Skeletal muscle satellite cell (primary cell): ENCODE data around the gene CLIP2.

Experiments used
- H3K27me3 ChIP-seq: 2 replicates; pipeline ENCODE4 v1.7.0; 2013; ENCODE audit warnings: low read length; ENCODE audit not compliant: control insufficient read depth, insufficient read depth
- H3K36me3 ChIP-seq: 2 replicates; pipeline ENCODE4 v1.7.0; 2013; ENCODE audit warnings: mild to moderate bottlenecking, control low read depth, low read length; ENCODE audit not compliant: insufficient read depth
- H3K4me1 ChIP-seq: 2 replicates; pipeline ENCODE4 v1.7.0; 2013; ENCODE audit warnings: low read length; ENCODE audit not compliant: control insufficient read depth, insufficient read depth
- H3K4me2 ChIP-seq: 2 replicates; pipeline ENCODE4 v1.7.0; 2013; ENCODE audit warnings: mild to moderate bottlenecking, low read length
- H3K4me3 ChIP-seq: 2 replicates; pipeline ENCODE4 v1.7.0; 2013; ENCODE audit warnings: low read length
- H3K9ac ChIP-seq: 2 replicates; pipeline ENCODE4 v1.7.0; 2013; ENCODE audit warnings: mild to moderate bottlenecking, low read depth, low read length, moderate library complexity
- H3K9me3 ChIP-seq: replicated peaks from 2 replicates; pipeline ENCODE4 v1.7.0; 2013; ENCODE audit warnings: mild to moderate bottlenecking, control low read depth, low read length

The CLIP2 gene

DNA sequence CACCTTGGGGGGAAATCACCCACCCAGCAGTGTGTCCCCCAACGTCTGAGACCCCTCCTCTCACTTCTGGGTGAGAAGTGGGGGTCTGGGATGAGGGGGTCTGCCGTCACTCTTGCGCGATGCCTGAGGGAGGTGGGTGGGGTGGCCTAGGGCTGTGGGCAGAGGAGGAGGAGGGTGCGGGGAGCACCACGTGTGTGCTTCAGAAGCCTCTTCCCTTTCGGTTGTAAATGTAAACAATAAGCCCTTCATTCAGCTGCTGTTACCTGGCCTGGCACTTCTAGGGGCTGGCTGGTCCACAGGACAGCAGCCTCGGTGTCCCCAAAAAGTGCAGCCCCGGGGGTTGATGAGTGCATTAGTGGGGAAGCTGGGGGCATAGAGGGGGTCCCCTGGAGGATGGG lies 1.3 kb downstream of the CLIP2 start:
- no peaks in the 10 kb centered on the region for H3K27me3 ChIP-seq
- H3K9me3 ChIP-seq, result no peaks in the 10 kb centered on the region
- H3K9ac ChIP-seq, result peak overlapping the region; percentile 95
- peaks cover 20% of the 10 kb centered on the region for H3K4me1 ChIP-seq
- no peaks in the 10 kb centered on the region for H3K36me3 ChIP-seq
- H3K4me2 ChIP-seq, result peak overlapping the region; percentile 99
- peak overlapping the region; percentile 99 for H3K4me3 ChIP-seq

DNA sequence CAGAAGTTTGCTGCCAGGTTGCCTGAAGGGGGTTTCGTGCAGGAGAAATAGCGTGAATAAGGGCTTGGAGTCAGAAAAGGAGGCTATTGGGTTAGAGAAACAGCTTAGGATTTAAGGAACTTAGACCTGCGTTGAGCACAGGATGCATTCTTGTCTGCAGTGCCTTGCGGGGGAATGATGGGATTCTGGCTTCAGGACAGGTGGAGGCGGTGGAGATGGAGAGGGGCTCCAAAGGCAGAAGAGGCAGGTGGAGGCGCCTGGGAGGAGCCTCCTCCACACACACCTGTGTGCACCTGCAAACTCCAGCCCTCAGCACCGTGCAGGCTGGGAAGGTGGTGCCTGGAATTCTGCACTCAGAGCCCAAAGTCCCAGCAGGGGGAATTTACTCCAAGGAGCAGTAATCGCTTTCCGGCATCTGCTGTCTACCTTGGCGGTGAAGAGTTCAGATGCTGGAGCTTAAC lies 1.8 kb downstream of the CLIP2 start:
- H3K9me3 ChIP-seq, result no peaks in the 10 kb centered on the region
- no peaks in the 10 kb centered on the region for H3K36me3 ChIP-seq
- peak overlapping the region; percentile 95 for H3K9ac ChIP-seq
- no peaks in the 10 kb centered on the region for H3K27me3 ChIP-seq
- peaks cover 20% of the 10 kb centered on the region for H3K4me1 ChIP-seq
- H3K4me2 ChIP-seq, result peak overlapping the region; percentile 99
- peak overlapping the region; percentile 99 for H3K4me3 ChIP-seq

DNA sequence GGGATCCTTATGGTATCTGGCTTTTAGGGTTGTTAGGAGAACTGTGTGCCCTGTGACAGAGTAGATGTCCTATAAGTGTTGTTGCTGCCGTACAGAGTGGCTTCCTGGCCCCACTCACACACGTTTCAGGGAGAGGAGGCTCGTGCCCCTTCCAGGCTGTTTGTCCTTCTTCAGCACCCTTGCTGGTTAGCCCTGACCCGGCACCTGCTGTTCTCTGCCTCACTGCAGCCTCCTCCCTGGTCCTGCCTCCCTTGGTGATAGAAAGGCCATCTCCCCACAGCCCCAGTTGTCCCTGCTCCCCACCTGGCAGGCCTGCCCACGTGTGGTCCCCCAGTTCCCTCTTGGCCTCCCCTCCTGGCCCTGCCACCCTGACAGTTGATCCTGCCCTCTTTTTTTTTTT lies 2.3 kb downstream of the CLIP2 start:
- H3K36me3 ChIP-seq, result no peaks in the 10 kb centered on the region
- no peaks in the 10 kb centered on the region for H3K9me3 ChIP-seq
- H3K4me2 ChIP-seq, result no peak overlapping the region
- no peaks in the 10 kb centered on the region for H3K27me3 ChIP-seq
- H3K4me3 ChIP-seq, result no peak overlapping the region
- H3K4me1 ChIP-seq, result peaks cover 20% of the 10 kb centered on the region
- H3K9ac ChIP-seq, result no peak overlapping the region

DNA sequence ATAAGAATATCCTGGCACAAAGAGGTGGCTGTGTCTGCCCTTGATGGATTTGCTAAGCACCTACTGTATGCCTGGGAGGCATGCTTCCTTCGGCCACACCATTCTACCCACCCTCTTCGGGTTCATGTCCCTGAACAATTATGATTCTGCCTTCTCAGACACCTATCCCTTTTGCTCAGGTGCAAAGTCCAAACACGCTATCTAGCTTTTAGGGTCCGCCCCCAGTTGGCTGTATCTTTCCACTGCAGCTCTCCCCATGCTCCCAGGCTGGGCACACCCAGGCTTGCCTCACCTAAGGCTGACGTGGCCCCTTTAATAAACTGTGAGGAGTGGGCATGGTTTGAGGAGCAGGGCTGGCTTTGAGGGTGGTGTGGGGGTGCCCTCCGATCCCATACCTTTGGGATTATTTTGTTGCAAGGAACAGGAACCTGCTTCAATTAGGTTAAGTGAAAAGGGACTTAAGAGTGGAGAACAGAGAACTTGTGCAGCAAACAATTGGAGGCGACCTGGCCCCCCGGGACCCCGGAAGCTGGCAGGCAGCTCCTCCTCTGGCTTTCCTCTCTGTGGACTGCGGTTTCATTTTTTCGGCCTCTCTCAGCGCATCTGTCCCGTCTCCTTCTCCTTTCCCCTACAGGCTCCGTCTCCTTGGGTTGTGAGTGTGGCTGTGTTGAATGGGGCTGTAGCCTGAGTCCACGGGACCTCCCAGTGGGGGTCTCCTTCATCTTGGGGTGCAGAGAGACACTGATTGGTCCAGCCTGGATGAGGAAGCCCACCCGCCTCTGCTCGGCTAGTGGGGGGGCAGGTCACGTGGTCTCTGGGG lies 3.8 kb downstream of the CLIP2 start:
- no peaks in the 10 kb centered on the region for H3K9me3 ChIP-seq
- no peak overlapping the region for H3K9ac ChIP-seq
- no peaks in the 10 kb centered on the region for H3K36me3 ChIP-seq
- peaks cover 19% of the 10 kb centered on the region for H3K4me1 ChIP-seq
- no peak overlapping the region for H3K4me2 ChIP-seq
- no peak overlapping the region for H3K4me3 ChIP-seq
- H3K27me3 ChIP-seq, result no peaks in the 10 kb centered on the region

DNA sequence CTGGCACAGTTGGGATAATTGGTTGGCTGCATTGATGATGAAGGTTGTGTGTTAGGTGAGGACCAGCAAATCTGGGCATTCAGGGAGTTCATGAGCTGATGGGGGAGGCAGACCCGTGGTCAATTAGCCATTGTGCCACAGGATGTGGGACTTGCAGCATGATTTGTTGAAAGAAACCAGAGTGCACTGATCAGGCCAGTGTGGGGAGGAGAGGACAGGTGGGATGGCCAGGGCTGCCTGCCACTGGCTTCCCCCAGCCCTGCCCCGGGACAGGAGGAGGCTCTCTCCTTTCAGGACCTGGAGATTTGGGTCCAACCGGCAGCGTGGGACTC lies 4.3 kb downstream of the CLIP2 start:
- Histone ChIP-seq H3K36me3 (no peaks in the 10 kb centered on the region), H3K4me2 (no peak overlapping the region), H3K4me1 (peaks cover 14% of the 10 kb centered on the region), H3K9me3 (no peaks in the 10 kb centered on the region), H3K4me3 (no peak overlapping the region), H3K9ac (no peak overlapping the region), H3K27me3 (no peaks in the 10 kb centered on the region)

DNA sequence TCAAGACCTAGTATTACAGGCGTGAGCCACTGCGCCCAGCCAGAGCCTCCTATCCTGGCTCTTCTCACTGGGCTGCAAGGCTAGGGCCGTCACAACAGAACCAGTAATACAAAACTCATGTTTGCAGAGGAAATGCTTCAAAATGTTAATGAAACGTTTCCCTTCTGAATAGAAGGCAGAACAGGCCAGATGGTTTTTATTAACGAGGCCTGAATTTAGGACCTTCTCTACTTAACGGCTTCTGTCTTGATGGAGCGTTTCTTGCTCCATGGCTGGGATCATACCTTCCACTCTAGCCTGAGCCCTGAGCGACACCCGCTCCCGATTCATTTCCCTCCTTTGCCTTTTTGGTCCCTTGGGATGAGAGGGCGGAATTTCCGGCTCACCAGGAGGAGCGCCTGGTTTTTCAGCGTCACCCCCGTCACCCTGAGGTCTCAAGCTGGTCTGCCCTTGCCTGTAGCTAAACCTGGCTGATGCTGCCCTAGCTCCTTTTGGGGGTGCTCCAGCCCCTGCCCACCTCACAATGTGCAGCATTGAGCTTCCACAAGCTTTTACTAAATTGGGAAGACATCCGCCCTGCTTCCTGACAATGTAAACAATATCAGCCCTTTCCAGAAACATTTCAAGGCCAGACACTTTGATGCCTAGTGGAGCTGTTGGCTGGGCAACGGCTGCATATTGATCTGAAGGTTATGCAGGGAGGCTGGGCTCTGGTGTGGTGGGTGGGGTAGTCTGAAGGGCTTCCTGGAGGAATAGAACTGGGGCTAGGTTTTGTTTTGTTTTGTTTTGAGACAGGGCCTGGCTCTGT lies 5.2 kb downstream of the CLIP2 start:
- H3K4me3 ChIP-seq, result no peak overlapping the region
- no peaks in the 10 kb centered on the region for H3K27me3 ChIP-seq
- no peaks in the 10 kb centered on the region for H3K36me3 ChIP-seq
- peaks cover 12% of the 10 kb centered on the region for H3K4me1 ChIP-seq
- no peak overlapping the region for H3K9ac ChIP-seq
- H3K4me2 ChIP-seq, result no peak overlapping the region
- H3K9me3 ChIP-seq, result no peaks in the 10 kb centered on the region

DNA sequence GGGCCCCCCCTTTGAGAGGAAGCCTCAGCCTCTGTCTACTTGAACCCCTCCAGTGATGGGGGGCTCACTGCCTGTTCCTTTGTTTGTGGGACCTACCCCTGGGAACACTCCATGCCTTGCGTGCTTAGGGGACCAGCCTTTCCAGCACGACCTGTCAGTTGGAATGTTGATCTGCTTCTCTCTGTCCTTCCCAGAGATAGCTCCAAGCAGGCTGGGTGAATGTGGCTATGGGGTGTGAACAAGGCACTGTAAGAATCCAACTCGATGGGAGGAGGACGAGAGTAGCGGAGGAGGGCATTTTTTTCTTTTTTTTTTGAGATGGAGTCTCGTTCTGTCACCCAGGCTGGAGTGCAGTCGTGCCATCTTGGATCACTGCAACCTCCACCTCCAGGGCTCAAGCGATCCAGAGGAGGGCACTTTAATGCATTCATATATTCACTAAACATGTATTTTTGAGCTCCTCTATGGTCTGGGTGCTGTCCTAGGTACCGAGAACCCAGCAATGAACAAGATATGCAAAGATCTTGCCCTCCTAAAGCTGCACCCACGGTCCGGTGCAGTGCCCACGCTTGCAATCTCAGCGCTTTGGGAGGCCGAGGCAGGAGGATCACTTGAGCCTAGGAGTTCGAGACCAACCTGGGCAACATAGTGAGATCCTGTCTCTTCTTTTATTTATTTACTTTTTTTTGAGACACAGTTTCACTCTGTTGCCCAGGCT lies 8.5 kb downstream of the CLIP2 start:
- no peak overlapping the region for H3K4me2 ChIP-seq
- no peaks in the 10 kb centered on the region for H3K9me3 ChIP-seq
- H3K27me3 ChIP-seq, result no peaks in the 10 kb centered on the region
- H3K4me3 ChIP-seq, result no peak overlapping the region
- H3K4me1 ChIP-seq, result peaks cover 8% of the 10 kb centered on the region
- no peaks in the 10 kb centered on the region for H3K36me3 ChIP-seq
- no peak overlapping the region for H3K9ac ChIP-seq

DNA sequence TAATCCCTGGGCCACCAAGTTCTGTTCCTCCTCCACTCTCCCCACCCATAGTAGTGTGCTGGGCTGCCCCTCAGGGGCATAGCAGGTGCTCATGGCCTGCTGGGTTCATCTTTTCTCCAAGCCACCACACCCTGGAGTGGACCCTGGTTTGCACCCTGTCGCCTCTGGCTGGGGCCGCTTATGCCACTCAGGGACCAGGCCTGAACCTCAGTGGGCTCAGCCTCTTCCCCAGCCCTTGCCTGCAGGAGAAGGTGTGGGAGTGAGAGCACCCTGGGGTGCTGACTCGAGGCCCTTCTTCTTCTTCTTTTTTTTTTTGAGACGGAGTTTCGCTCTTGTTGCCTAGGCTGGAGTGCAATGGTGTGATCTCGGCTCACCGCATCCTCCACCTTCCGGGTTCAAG lies 10.2 kb downstream of the CLIP2 start:
- H3K4me3 ChIP-seq, result no peak overlapping the region

DNA sequence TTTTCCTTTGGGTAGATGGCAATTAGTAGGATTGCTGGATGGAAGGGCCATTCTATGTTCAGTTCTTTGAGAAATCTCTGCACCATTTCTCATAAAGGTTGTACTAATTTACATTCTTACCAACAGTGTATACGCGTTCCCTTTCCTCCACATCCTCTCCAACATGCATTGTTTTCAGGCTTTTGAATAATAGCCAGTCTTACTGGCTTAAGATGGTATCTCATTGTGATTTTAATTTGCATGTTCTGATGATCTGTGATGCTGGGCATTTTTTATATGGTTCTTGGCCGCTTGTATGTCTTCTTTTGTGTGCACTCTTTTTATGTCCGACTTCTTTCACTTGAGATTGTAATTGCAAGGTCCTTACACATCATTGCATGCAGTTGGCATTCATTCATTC lies 11.7 kb downstream of the CLIP2 start:
- Histone ChIP-seq H3K4me2 (no peak overlapping the region), H3K9ac (no peak overlapping the region), H3K4me3 (no peak overlapping the region), H3K4me1 (peaks cover 17% of the 10 kb centered on the region), H3K36me3 (no peaks in the 10 kb centered on the region), H3K9me3 (no peaks in the 10 kb centered on the region), H3K27me3 (no peaks in the 10 kb centered on the region)

More for the DNA sequence above, 10.2 kb downstream of the CLIP2 start:
- H3K4me2 ChIP-seq, result no peak overlapping the region
- no peaks in the 10 kb centered on the region for H3K9me3 ChIP-seq
- no peaks in the 10 kb centered on the region for H3K36me3 ChIP-seq
- peaks cover 14% of the 10 kb centered on the region for H3K4me1 ChIP-seq
- H3K9ac ChIP-seq, result no peak overlapping the region
- H3K27me3 ChIP-seq, result no peaks in the 10 kb centered on the region

DNA sequence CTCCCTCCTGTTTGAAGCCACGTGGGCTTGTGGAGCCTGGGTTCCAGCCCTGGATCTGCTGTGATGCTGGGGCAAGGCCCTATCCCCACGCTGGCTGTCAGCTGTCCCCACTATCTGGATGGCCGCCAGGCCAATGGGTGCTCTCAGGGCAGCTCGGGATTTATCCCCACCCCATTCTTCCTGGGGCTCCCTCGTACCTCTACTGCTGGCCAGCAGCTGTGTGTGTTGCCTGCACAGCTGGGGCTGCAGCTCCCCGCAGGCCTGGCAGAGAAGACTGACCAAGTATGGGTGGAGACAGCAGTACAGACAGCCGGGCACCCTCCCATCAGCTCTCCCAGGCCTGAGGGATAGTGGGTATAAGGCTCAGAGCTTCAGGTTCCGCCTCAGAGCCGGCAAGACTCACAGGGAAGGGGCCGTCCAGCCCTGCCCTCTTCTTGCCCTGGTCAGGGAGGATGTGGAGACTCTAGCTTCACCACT lies 13.6 kb downstream of the CLIP2 start:
- no peaks in the 10 kb centered on the region for H3K27me3 ChIP-seq
- no peaks in the 10 kb centered on the region for H3K9me3 ChIP-seq
- H3K4me2 ChIP-seq, result peak overlapping the region; percentile 13
- no peak overlapping the region for H3K9ac ChIP-seq
- no peak overlapping the region for H3K4me3 ChIP-seq
- no peaks in the 10 kb centered on the region for H3K36me3 ChIP-seq
- H3K4me1 ChIP-seq, result peaks cover 31% of the 10 kb centered on the region

DNA sequence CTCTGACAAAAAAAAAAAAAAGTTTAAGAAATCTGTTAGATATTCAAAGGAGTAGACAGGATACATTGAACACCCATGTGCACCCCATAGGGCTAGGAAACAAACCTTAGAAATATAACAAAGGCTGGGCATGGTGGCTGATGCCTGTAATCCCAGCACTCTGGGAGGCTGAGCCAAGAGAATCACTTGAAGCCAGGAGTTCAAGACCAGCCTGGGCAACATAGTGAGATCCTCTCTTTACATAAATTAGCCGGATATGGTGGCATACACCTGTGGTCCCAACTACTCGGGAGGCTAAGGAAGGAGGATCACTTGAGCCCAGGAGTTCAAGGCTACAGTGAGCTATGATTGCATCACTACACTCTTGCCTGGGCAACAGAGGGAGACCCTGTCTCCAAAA lies 15.3 kb downstream of the CLIP2 start:
- Histone ChIP-seq H3K9ac (no peak overlapping the region), H3K4me1 (peaks cover 27% of the 10 kb centered on the region), H3K27me3 (no peaks in the 10 kb centered on the region), H3K4me2 (no peak overlapping the region), H3K4me3 (no peak overlapping the region), H3K36me3 (no peaks in the 10 kb centered on the region), H3K9me3 (no peaks in the 10 kb centered on the region)
